HG02571 (cell line): ENCODE results near the gene APMAP.

ENCODE experiments used
- ATAC-seq: cut with Tn5 transposase; IDR thresholded peaks from one replicate; pipeline ENCODE4 v1.9.1; 2021; ENCODE audit warnings: mild to moderate bottlenecking, moderate library complexity; ENCODE audit not compliant: unreplicated experiment

The APMAP gene

GRCh38 chr20:24970030-24970553, 22.5 kb downstream of the APMAP start:
- ATAC-seq, result no peak

DNA sequence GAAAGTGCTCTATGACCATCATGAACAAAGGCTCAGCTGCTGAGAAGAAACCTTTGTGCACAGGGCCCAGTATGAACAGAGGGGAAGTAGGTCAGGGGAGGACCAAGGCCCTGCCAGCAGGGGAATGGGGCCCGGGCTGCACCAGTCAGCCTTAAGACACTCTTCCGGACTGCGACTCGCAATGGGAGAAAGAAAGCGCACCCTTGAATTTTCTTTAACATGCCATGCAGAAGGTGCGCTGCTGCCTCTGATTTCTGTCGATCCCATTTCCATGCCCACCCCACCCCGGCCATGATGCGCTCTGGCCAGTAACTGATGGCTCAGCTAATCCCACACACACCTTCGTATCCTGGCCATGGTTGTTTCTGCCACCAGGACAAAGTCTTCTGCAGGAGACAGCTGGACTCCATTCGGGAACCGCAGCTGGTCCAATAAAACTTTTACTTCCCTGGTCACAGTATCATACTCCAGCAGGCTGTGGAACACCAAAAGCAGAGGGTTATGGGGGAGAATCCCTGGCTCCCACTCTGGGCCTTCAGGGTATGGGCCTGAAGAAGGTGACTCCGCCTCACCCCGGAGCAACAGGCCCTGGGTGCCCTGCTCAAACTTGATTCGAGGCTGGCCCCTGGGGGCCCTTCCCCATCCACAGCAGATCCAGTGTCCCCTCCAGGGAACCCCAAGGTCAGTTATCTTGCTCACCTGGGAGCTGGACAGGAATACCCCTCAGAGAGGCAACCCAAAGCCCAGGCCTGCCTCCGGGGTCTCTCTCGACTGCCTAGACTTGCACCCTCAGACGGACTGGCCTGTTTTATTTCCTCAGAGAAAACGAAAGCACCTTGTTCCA, 23.1 kb downstream of the APMAP start:
- no peak for ATAC-seq

DNA sequence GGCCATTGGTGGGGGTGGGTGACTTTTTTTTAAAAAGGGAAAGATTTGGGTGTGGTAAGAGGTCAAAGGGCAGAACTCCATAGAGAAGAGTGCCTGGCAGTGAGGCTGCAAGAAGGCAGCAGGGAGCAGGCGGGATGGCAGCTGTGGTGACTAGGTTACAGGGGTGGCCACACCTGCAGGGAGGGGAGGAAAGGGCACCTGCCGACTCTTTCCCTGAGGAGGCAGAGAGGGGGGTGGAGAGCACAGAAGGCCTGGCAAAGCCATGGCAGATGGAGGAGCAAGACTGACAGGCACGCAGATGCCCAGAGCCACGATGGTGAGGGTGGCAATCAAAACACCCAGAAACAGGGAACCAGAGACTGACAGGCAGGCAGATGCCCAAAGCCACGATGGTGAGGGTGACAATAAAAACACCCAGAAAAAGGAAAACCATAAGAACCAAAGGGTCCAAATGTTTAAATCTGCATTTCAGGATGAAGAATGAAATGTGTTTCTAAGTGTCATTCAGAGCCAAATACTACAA, 24.2 kb downstream of the APMAP start:
- no peak for ATAC-seq

- no peak for ATAC-seq
Measured at GRCh38 chr20:24966317-24967012, 26.1 kb downstream of the APMAP start.

GRCh38 chr20:24965065-24965919, 27.3 kb downstream of the APMAP start:
- no peak for ATAC-seq

GRCh38 chr20:24964506-24964840, 28.1 kb downstream of the APMAP start:
- ATAC-seq, result no peak

DNA sequence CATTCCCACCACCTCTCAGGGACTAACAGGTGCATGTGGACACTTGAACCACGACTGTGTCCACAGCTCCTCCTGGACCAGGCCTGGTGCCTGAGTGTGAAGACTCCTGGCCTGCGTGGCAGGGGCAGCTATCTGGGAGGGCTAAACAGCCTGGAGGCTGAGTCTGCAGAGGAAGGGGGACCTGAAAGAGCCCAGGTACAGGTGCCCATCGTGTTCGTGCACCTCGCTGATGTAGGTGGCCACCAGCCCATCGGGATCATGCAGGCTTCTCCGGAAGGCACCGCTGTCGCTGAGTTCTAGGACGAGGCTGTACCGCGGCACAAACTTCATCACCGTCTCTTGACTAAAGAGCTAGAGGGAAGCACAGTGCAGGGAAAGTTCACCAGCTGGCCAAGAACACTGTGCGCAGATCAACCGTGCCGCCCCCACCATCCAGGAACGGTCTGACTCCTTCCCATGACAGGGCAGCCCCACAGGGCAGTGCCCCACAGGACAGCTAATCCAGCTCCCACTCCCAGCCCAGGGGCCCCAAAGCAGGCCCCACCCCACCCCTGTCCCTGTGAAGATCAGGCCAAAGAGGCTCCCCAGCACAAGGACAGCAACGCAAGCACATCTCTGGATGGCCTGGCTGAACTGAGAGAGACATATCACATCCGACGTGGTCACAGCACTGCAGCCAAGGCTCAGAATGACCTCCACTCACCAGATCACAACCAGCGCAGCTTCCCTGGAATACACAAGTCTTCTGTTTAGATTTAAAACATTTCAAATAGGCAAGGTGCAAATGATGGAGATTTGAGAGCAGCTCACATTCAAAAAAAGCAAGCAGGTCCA, 28.7 kb downstream of the APMAP start:
- ATAC-seq, result no peak

GRCh38 chr20:24962510-24962909, 30.0 kb downstream of the APMAP start:
- no peak for ATAC-seq

DNA sequence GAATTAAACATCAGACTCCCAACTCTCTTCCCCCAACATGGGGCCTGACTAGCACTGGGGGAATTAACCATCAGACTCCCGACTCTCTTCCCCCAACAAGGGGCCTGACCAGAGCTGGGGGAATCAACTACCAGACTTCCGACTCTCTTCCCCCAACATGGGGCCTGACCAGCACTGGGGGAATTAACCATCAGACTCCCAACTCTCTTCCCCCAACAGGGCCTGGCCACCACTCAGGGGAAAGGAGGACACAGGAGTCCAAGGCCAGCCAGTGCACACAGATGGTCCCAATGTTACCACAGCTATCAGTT, 30.4 kb downstream of the APMAP start:
- ATAC-seq, result no peak

GRCh38 chr20:24961384-24962181, 31.0 kb downstream of the APMAP start:
- no peak for ATAC-seq

GRCh38 chr20:24960861-24961260, 31.7 kb downstream of the APMAP start:
- ATAC-seq, result no peak

- ATAC-seq, result no peak
Measured at GRCh38 chr20:24960302-24960801, 32.2 kb downstream of the APMAP start.

- no peak for ATAC-seq
Measured at GRCh38 chr20:24959591-24960301, 32.8 kb downstream of the APMAP start.

DNA sequence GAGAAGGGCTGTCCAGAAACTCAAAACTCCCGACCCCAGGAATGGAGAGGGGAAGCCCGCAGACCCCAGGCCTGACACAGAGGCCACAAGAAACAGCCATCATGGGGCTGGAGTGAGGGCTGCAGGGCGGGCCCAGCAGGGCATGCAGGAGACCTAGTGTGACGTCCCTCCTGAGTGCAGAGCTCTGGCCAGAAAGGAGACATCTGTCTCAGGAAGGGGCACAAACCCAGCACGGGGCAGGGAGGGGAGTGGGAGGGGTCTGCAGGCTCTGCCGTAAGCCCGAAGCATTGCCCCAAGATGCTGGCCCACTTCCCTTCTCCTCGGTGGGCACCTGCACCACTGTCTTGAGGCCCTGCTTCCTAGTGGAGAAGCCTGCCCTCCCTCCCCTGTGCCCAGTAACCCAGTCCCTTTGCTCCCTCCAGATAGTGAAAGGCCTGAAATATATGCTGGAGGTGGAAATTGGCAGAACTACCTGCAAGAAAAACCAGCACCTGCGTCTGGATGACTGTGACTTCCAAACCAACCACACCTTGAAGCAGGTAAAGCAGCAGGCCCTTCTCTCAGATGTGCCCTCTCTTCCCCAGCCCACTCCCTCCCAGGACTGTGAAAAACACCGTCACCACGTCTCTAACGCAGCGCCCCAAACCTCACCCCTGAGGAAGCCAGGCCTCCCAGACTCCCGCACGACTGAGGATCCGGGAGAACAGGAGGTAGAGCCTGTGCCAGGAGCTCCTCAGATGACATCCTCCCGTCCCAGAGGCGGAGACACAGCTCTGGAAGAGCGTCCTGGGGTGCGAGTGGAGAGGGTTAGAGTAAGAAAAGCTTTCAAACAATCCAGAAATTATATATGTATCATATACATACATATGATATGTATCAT, 33.8 kb downstream of the APMAP start:
- no peak for ATAC-seq

GRCh38 chr20:24957326-24958016, 35.1 kb downstream of the APMAP start:
- no peak for ATAC-seq

DNA sequence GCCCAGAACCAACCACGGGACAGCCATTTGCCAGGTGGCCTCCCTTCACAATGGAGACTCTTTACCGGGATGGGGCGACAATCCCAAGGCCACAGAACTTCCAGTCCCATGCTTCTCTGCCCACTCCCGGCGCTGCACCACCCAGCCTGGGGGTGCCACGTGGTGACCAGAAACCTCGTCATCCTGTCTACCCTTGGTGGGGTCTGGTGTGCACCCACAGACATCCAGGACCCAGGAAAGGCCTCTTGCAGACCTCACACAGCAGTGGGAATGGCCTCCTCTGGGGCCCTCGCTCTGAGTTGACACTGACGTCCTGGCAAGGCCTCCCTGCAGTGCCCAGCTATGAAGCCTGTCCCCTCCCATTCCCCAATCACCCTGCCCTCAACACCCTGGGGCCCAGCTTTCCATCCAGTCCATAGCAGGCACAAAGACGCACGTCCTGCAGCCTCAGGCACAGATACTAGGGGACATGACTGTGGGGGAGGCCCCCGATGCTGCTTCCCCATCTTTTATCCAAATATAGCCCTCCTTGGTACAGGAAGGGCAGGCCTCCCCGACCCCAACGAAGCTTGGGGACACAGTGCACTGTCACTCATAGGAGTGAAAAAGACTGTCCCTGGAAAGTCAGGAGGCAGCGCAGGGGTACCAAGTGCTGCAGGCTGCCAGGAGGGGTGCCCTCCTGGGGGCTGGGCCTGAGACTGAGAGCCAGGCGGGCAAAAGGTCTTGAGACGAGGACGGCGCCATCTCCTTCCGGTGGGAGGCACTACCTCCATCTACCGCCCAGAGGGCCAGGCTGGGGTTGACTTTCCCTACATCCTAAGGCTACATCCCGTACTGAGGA, 36.3 kb downstream of the APMAP start:
- no peak for ATAC-seq
